Natural killer cell treated with Interleukin-12 subunit alpha and Interleukin-12 subunit beta and Interleukin-15 and Interleukin-18, amount 100 ng/mL, for 72 hours (primary cell): Measurements from ENCODE around the gene ZNF385C. TPM values are rescaled to one million over a fixed set of nuclear protein-coding genes. Genes with fewer than 3 reads are reported as not detected.

Experiments
- ATAC-seq, 2 donors: fragments of 150-1000 bp; cut with Tn5 transposase in 1 of 2; sonication (Bioruptor Pico), chemical (Tn5 transposase) in 1 of 2; 2 replicates each; pipeline ENCODE4 v1.10.0; 2021
- DNase-seq: peaks from one replicate; pipeline ENCODE4 v3.0.0; 2022; ENCODE audit warnings: low spot score
- H3K27ac Mint-ChIP-seq, 2 donors: 1 replicate in 1 of 2; 2 replicates in 1 of 2; pipeline ENCODE4 v1.8.0; 2022; ENCODE audit warnings: mixed read lengths in 2 of 2, mild to moderate bottlenecking in 1 of 2, moderate library complexity in 1 of 2
- H3K27me3 Mint-ChIP-seq, 2 donors: 1 replicate in 1 of 2; 2 replicates in 1 of 2; pipeline ENCODE4 v1.8.0; 2022; ENCODE audit warnings: mixed read lengths in 2 of 2
- H3K36me3 Mint-ChIP-seq: one replicate; pipeline ENCODE4 v1.8.0; 2022; ENCODE audit warnings: mixed read lengths
- H3K4me1 Mint-ChIP-seq, 2 donors: 1 replicate in 1 of 2; 2 replicates in 1 of 2; pipeline ENCODE4 v1.8.0; 2022; ENCODE audit warnings: low read depth in 2 of 2, mixed read lengths in 2 of 2, mild to moderate bottlenecking in 1 of 2
- H3K4me3 Mint-ChIP-seq: one replicate; pipeline ENCODE4 v1.8.0; 2022; ENCODE audit warnings: mixed read lengths
- H3K9me3 Mint-ChIP-seq: 2 replicates; pipeline ENCODE4 v1.8.0; 2022; ENCODE audit warnings: mixed read lengths
- total RNA-seq, 2 donors: library from RNA; stranded (reverse); gene quantifications; one replicate each; pipeline ENCODE4 v1.2.3, GENCODE V29; 2022

ZNF385C gene
- total RNA-seq, 2 donors from 2014 or later = not detected

DNA sequence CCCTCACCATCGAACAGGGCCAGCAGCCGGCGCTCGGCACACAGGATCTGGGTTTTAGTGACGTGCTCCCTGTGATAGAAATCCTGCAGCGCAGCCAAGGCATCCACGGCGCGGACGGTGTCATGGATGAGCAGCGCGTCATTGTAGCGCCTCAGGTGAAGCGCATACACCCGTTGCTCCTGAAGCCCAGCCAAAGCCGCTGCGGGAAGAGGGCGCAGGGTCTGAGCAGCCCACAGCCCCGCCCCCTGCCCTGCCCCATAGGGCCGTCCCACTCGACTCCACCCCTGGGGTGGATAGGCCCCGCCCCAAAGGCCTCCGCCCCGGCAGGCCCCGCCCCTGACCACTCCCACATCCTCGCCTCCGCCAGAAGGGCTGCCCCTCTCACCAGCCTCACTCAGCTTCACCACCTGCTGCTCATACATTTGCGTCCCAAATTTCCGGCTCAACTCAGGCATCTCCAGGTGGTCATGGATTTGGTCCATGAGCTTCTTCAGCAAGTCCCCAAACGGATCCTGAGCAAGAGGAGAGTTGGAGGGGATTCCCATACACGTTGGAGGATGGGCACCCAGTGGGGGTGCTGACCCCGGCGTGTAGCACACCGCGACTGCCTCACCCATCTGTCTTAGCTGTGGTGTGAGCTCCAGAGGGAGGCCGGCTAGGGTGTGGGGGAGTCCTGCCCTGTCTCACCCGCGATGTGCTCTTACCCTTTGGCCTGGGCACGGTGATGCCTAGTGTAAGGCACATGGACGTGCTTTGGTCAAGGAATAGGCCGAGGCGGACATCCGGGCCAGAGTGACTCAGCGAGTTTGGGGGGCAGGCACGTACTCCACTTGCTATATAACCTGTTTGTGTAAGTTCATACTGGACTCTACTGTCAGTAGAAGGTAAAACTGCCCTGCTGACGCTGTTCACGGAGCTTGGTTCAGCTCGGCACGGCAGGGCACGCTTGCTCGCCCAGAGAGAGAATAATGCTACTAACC is 9.6 kb upstream of the ZNF385C start:
- DNase-seq (peak; percentile 91), ATAC-seq (peak; percentile 95 to 96)
- H3K27me3 Mint-ChIP-seq = no peaks in the 10 kb centered on the region
- H3K36me3 Mint-ChIP-seq = no peaks in the 10 kb centered on the region
- peak overlapping the region; percentile 36 for H3K4me3 Mint-ChIP-seq
- H3K27ac Mint-ChIP-seq = no peak overlapping the region
- H3K9me3 Mint-ChIP-seq = no peaks in the 10 kb centered on the region
- peaks cover 14 to 25% of the 10 kb centered on the region in 2 donors for H3K4me1 Mint-ChIP-seq

DNA sequence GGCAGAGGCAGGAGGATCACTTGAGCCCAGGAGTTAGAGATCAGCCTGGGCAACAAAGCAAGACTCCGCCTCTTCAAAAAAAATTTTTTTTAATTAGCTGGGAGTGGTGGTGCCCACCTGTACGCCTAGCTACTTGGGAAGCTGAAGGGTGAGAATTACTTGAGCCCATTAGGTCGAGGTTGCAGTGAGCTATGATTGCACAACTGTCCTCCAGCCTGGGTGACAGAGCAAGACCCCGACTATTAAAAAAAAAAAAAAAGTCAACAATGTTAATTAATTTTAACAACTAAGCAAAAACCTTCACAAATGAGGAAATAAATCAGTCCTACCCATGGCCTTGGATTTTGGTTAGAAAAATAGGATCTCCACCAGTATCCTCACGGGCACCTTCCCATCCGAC is 8.9 kb upstream of the ZNF385C start:
- no peak for DNase-seq
- Mint-ChIP-seq H3K4me1 (peaks cover 9 to 18% of the 10 kb centered on the region in 2 donors), H3K36me3 (no peaks in the 10 kb centered on the region), H3K9me3 (no peaks in the 10 kb centered on the region), H3K27me3 (no peaks in the 10 kb centered on the region), H3K27ac (no peak overlapping the region), H3K4me3 (no peak overlapping the region)
- no peak for ATAC-seq

DNA sequence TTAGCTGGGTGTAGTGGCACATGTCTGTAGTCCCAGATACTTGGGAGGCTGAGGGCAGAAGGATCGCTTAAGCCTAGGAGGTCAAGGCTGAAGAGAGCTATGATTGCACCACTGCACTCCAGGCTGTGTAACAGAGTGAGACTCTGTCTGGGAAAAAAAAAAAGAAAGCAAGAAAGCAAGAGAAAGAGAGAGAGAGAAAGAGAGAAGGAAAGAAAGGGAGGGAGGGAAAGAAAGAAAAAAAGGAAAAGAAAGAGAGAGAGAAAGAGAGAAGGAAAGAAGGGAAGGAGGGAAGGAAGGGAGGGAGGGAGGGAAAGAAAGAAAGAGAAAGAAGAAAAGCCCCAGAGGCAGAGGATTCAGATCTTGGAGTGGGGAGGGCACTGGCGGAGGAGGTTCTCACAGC is 7.7 kb upstream of the ZNF385C start:
- ATAC-seq (no peak), DNase-seq (no peak)
- no peak overlapping the region for H3K27ac Mint-ChIP-seq
- peaks cover 5 to 19% of the 10 kb centered on the region in 2 donors for H3K4me1 Mint-ChIP-seq
- H3K4me3 Mint-ChIP-seq = peak overlapping the region; percentile 2
- H3K27me3 Mint-ChIP-seq = no peaks in the 10 kb centered on the region
- no peaks in the 10 kb centered on the region for H3K9me3 Mint-ChIP-seq
- no peaks in the 10 kb centered on the region for H3K36me3 Mint-ChIP-seq

DNA sequence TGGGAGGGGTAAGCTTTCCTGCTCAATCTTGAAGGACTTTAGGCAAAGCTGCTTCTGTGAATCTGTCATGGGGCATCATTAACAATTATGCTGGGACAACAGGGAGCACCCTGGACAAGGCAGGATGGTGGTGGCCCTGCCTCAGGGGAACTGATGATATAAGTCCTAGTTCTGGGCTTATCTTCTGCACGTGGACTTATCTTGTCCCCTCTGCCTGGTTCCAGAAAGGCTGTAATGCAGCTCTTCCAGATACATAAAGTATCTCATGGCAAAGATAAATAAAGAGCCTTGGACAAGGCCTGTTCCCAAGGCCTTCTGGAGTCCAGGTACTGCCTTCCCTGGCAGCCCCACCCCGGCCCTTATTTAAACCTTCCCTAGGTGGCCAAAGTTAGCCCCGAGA is 6.0 kb upstream of the ZNF385C start:
- DNase-seq (no peak), ATAC-seq (no peak)
- Mint-ChIP-seq H3K4me1 (peaks cover 0 to 15% of the 10 kb centered on the region in 2 donors), H3K36me3 (no peaks in the 10 kb centered on the region), H3K27me3 (peaks cover 0 to 3% of the 10 kb centered on the region in 2 donors), H3K4me3 (no peak overlapping the region), H3K9me3 (no peaks in the 10 kb centered on the region), H3K27ac (no peak overlapping the region)

DNA sequence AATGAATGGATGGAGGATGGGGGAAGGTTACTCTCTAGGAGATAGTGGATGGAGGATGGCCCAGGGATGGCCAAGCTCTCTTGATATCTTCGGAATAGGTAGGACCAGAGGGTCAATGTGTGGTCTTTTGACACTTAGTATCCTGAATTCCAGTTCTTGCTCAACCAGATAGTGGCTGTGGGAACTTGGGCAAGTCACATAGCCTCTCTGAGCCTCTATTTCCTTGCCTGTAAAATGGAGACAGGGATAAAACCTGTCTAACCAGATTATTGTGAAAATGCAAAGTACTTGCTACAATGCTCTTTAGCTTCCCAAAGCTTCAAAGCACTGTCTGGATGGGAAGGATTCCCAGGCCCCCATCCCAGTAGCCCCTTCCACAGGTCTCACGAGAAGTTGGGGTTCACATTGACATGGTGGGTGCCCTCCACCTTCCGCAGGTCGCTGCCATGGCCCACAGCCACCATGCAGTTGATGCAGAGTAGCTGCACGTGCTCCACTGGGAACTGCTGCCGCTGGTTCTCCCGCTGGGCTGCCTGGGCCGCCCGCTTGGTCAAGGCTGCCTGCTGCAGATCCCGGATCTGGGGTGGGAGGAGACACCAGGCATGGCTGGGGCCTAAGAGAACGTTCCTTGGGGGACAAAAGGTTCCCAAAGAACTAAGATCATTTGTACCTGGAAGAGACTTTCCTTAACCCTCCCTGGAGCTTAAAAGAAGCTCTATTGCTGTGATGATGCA is 5.1 kb upstream of the ZNF385C start:
- H3K4me3 Mint-ChIP-seq = no peak overlapping the region
- ATAC-seq (no peak), DNase-seq (no peak)
- H3K9me3 Mint-ChIP-seq = no peaks in the 10 kb centered on the region
- H3K36me3 Mint-ChIP-seq = no peaks in the 10 kb centered on the region
- no peak overlapping the region for H3K27ac Mint-ChIP-seq
- H3K4me1 Mint-ChIP-seq = peaks cover 0 to 15% of the 10 kb centered on the region in 2 donors
- H3K27me3 Mint-ChIP-seq = peaks cover 0 to 3% of the 10 kb centered on the region in 2 donors

DNA sequence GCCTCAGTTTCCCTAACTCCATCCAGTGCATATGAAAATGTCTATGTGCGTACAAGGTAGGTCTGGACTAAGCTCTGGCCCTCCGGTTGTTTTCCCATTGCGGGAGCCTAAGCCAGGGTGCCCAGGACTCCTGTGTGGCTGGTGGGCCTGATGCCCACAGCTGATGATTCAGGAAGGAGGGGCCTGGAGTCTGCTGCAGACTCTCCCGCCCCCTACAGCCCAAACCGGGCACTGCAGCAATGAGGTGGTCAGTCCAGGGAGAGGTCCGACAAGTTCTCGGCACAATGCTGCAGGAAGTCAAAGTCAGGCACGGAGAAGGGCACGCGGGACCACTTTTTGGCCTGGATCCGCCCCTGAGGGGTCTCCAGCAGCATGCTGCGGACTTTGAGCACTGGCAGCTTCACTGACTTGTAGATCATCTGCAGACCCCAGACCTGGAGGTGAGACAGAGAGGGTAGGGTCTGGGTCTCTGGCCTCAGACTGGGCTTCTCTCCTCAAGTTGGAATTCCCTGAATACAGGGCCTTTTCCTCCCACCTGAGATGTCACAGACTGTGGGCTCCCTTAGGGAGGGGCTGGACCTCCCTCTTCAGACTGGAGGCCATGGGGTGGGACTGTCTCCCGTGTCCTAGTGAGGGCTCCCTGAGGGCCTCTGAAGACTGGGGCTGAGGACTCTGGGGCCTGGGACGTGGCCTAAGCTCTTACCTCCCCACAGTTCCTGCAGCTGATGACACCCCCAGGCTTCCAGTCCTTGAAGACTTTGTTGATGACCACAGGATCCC is 3.4 kb upstream of the ZNF385C start:
- Mint-ChIP-seq H3K27ac (peak overlapping the region in 1 of 2 donors; percentile 37), H3K36me3 (no peaks in the 10 kb centered on the region), H3K9me3 (no peaks in the 10 kb centered on the region), H3K4me1 (peaks cover 0 to 11% of the 10 kb centered on the region in 2 donors), H3K4me3 (no peak overlapping the region), H3K27me3 (peaks cover 0 to 14% of the 10 kb centered on the region in 2 donors)
- ATAC-seq (peak; percentile 78 to 85), DNase-seq (peak; percentile 73)

DNA sequence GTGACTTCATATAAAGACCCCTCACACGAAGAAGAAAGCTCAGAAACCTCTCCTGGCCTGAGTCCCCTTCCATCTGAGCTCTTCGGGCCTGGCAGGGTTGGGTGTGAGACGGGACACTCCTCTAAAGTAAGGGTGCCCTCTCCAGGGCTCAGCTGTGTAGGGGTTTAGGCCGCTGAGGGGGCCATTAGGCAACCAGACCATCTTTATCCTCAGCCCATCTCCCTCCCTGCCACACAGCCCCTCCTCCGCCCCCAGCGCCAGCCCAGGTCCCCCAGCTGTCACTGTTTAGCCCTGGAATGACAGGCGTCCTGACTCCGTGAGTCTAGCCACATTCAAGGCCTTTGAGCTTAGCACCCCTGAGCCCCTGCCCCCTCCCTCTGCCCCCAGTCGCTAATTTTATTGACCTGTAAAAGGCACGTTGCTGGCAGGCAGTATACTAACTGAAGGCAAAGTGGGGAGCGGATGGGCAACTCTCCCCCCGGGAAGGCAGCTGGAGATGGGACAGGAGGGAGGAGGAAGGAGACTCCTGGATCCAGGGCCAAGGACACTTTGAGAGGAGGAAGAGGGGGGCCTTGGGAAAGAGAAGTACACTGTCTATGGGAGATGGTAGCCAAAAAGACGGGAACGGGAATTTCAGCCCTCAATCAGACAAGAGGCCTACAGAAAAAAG is 592 bp upstream of the ZNF385C start:
- Mint-ChIP-seq H3K27ac (no peak overlapping the region), H3K36me3 (no peaks in the 10 kb centered on the region), H3K4me3 (no peak overlapping the region), H3K9me3 (no peaks in the 10 kb centered on the region), H3K27me3 (peaks cover 7 to 18% of the 10 kb centered on the region in 2 donors), H3K4me1 (peaks cover 0 to 7% of the 10 kb centered on the region in 2 donors)
- ATAC-seq (no peak), DNase-seq (no peak)

DNA sequence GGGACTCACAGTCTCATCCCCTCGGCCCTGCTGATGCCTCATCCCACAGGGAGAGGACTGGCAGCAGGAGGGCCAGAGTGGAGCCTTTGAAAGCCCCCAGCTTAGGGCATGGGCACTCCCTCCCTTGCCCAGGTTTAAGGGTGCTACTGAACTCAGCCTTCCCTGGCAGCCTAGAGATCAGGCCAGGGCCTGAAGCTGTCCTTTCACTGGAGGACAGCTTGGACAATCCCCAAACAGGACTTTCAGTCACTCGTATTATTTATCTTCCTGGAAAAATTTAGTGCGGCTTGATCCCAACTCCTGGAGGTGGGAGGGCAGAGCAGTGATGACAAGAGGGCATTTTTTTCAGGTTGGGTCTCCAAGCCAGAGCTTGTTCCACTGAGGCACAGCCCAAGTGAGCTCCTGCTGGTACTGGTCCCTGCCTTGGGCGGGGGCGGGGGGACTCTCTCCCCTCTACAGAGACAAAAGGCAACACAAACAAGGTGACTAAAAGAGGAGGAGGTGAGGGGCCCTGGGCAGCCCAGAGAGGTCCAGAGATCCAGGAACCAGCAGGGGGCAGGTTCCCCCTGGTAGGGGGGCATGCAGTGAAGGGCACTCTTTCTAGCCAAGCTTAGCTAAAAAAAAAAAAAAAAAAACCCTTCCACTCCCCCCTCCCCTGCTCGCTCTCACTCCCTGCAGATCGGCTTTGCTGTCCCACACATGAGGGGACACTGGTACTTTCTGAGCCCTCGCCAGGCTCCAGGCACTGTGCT is 1.7 kb downstream of the ZNF385C start:
- H3K9me3 Mint-ChIP-seq = no peaks in the 10 kb centered on the region
- H3K27ac Mint-ChIP-seq = no peak overlapping the region
- no peaks in the 10 kb centered on the region for H3K36me3 Mint-ChIP-seq
- H3K4me3 Mint-ChIP-seq = no peak overlapping the region
- ATAC-seq = peak in 1 of 2 donors; percentile 22
- H3K4me1 Mint-ChIP-seq = peaks cover 0 to 6% of the 10 kb centered on the region in 2 donors
- peaks cover 8 to 18% of the 10 kb centered on the region in 2 donors for H3K27me3 Mint-ChIP-seq
- no peak for DNase-seq

DNA sequence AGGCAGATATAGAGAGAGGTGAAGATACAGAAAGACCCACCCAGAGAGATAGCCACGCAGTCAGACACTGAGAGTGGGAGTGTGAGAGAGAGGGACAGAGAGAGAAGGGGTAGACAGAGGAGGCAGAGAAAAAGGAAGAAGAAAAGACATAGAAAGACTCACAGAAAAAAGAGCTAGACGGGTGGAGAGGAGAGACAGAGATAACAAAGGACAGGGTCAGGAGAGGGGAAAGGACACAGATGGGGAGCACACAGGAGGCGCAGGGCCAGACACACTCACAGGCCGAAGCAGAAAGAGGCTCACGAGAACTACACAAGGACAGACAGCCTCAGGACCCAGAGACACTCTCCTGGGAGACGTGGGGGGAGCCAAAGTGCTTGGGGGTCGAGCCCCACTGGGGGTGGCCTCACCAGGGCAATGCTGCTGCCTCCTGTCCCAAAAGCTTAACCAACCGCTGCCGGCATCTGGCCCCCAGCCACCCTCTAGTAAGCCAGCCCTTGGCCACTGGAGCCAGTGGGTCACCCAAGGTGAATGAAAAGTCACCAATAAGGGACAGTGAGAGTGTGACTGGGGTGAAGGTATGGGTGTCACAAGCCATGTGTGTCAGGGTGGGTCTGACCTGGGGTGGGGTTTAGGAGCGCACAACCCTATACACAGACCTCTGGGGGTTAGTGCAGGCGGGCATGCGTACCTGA is 3.8 kb downstream of the ZNF385C start:
- Mint-ChIP-seq H3K4me1 (peaks cover 0 to 4% of the 10 kb centered on the region in 2 donors), H3K36me3 (no peaks in the 10 kb centered on the region), H3K4me3 (no peak overlapping the region), H3K27ac (no peak overlapping the region), H3K9me3 (no peaks in the 10 kb centered on the region), H3K27me3 (peaks cover 8 to 19% of the 10 kb centered on the region in 2 donors)
- DNase-seq (no peak), ATAC-seq (peak in 1 of 2 donors; percentile 26)

DNA sequence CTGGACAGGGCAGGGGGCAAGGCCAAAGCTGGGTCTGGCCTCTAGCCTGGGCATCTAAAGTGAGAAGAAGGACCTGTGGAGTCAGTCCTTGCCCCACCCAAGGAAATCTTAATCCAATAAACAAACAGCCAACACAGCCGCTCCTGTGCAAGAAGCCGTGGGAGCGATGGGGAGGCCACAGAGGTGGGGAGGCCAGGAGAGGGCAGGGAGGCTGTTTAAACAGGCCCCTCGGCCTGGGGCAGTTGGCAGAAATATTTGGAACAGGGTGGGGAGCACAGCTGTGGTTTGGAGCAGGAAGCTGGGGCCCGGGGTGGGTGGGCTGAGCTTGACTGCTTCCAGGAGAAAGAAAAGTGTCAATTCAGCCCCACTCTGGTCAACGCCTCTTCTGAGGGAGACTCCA is 5.3 kb downstream of the ZNF385C start:
- ATAC-seq (no peak), DNase-seq (no peak)
- Mint-ChIP-seq H3K27ac (no peak overlapping the region), H3K4me1 (peaks cover 0 to 2% of the 10 kb centered on the region in 2 donors), H3K36me3 (no peaks in the 10 kb centered on the region), H3K27me3 (peaks cover 8 to 18% of the 10 kb centered on the region in 2 donors), H3K4me3 (no peak overlapping the region), H3K9me3 (no peaks in the 10 kb centered on the region)

DNA sequence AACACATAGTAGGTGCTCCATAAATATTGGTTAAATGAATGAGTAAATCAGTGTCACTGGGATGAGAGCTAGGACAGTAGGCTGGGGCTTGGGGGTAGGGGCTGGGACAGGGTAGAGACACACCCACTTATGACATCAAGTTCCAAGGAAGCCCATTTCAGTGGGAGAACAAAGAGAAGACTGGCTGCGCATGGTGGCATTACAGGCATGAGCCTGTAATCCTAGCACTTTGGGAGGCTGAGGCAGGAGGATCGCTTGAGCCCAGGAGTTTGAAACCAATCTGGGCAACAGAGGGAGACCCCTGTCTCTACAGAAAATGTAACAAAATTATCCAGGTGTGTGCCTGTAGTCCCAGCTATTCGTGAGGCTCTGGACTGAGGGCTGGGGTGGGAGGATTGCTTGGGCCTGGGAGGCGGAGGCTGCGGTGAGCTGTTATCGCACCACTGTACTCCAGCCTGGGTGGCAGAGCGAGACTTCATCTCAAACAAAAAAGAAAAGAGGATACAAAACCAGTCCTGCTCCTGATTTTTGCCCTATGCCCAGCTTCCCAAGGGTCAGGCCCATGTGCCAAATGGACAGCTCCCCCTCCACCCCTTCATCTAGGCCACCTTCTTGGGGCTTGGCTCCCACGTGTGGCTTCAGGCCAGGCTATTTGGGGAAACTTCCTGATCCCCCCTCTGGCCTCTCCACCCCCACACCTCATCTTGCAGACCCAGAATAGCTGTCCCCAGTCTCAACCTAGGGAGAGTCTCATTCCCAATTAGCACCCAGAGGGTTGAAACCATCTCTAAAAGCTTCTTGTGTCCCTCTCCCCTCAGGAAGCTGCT is 7.1 kb downstream of the ZNF385C start:
- no peak for ATAC-seq

More for the DNA sequence above, 7.1 kb downstream of the ZNF385C start:
- Mint-ChIP-seq H3K4me1 (no peaks in the 10 kb centered on the region), H3K27me3 (peaks cover 8% of the 10 kb centered on the region in 2 donors), H3K36me3 (no peaks in the 10 kb centered on the region), H3K4me3 (no peak overlapping the region), H3K9me3 (no peaks in the 10 kb centered on the region), H3K27ac (no peak overlapping the region)
- no peak for DNase-seq
